ENCODE results near the gene TREX2. TPM values are rescaled to one million over a fixed set of nuclear protein-coding genes. Genes with fewer than 3 reads are reported as not detected.

Gene TREX2
- total RNA-seq, 1 donor from 2014 or later: 9.6 TPM

GRCh38 chrX:153413731-153414130, 32.1 kb downstream of the TREX2 start:
- intact Hi-C loops (cut with DNase I): no loop called here
- Histone ChIP-seq H3K4me3 (no peak overlapping the region), H3K9me3 (no peaks in the 10 kb centered on the region), H3K36me3 (no peaks in the 10 kb centered on the region), H3K27ac (no peak overlapping the region), H3K4me1 (peaks cover 8% of the 10 kb centered on the region), H3K27me3 (no peaks in the 10 kb centered on the region)
- no peak for DNase-seq (ENCODE audit: extremely low spot score in 2 of 2)
- TF ChIP-seq CTCF (IDR thresholded peaks at IDR 0.05): no peak

- H3K27ac ChIP-seq: no peak overlapping the region
- H3K4me3 ChIP-seq: no peak overlapping the region
- H3K9me3 ChIP-seq: no peaks in the 10 kb centered on the region
- TF ChIP-seq CTCF (IDR thresholded peaks at IDR 0.05): no peak
- no peaks in the 10 kb centered on the region for H3K36me3 ChIP-seq
- intact Hi-C loops (cut with DNase I): no loop called here
- DNase-seq (ENCODE audit: extremely low spot score in 2 of 2): no peak
- no peaks in the 10 kb centered on the region for H3K27me3 ChIP-seq
- peaks cover 8% of the 10 kb centered on the region for H3K4me1 ChIP-seq
Measured at GRCh38 chrX:153412746-153413720, 32.8 kb downstream of the TREX2 start.

GRCh38 chrX:153411988-153412574, 33.8 kb downstream of the TREX2 start:
- Histone ChIP-seq H3K27me3 (no peaks in the 10 kb centered on the region), H3K4me1 (peaks cover 8% of the 10 kb centered on the region), H3K36me3 (no peaks in the 10 kb centered on the region), H3K4me3 (peak overlapping the region; percentile 47 to 52), H3K27ac (no peak overlapping the region), H3K9me3 (no peaks in the 10 kb centered on the region)
- intact Hi-C loops (cut with DNase I): no loop called here
- no peak for TF ChIP-seq POLR2A (IDR thresholded peaks at IDR 0.05)
- TF ChIP-seq POLR2AphosphoS5 (IDR thresholded peaks at IDR 0.05; ENCODE audit: insufficient read depth in 1 of 2, low read depth in 1 of 2): no peak
- DNase-seq (ENCODE audit: extremely low spot score in 2 of 2): no peak

- H3K4me3 ChIP-seq: peak within 1 kb of the TSS; percentile 47 to 52
- intact Hi-C loops (cut with DNase I): no loop called here
- H3K27me3 ChIP-seq: no peaks in the 10 kb centered on the region
Measured at GRCh38 chrX:153411255-153411987, 34.4 kb downstream of the TREX2 start, which contains the start of gene ZFP92. TSS of gene ZFP92 (plus strand) at chrX:153411472. CDS start at chrX:153418323, 6,851 bp downstream.

More at GRCh38 chrX:153411255-153411987, 34.4 kb downstream of the TREX2 start, which contains the start of gene ZFP92:
- Histone ChIP-seq H3K36me3 (no peaks in the 10 kb centered on the region), H3K27ac (no peak within 1 kb of the TSS), H3K9me3 (no peaks in the 10 kb centered on the region), H3K4me1 (peaks cover 8% of the 10 kb centered on the region)
- TF ChIP-seq POLR2A (IDR thresholded peaks at IDR 0.05) (no peak), CTCF (IDR thresholded peaks at IDR 0.05) (no peak), POLR2AphosphoS5 (IDR thresholded peaks at IDR 0.05; ENCODE audit: insufficient read depth in 1 of 2, low read depth in 1 of 2) (no peak)
- no peak for DNase-seq (ENCODE audit: extremely low spot score in 2 of 2)

All from vagina (tissue), 2 donors.